H9 (cell line): ENCODE measurements around the gene IL1RL2. TPM values are rescaled to one million over a fixed set of nuclear protein-coding genes. Genes with fewer than 3 reads are reported as not detected.

Experiments used
- DNase-seq: peaks from one replicate; pipeline ENCODE4 v3.0.0-alpha.2; 2017
- H2AFZ ChIP-seq: one replicate; pipeline ENCODE4 v1.6.1; 2013; ENCODE audit warnings: mild to moderate bottlenecking, low read length, control low read depth, moderate library complexity
- H2AK5ac ChIP-seq: 2 replicates; pipeline ENCODE4 v1.6.1; 2013; ENCODE audit warnings: low read length, control low read depth, mixed read lengths; ENCODE audit not compliant: insufficient read length
- H2BK120ac ChIP-seq: one replicate; pipeline ENCODE4 v1.6.1; 2013; ENCODE audit warnings: low read depth, mild to moderate bottlenecking, low read length, control low read depth, inconsistent platforms; ENCODE audit not compliant: poor library complexity, severe bottlenecking
- H2BK12ac ChIP-seq: 2 replicates; pipeline ENCODE4 v1.6.1; 2013; ENCODE audit warnings: low read length, control low read depth, mixed read lengths, low read depth; ENCODE audit not compliant: insufficient read length
- H2BK15ac ChIP-seq: 2 replicates; pipeline ENCODE4 v1.6.1; 2013; ENCODE audit warnings: low read depth, low read length, control low read depth
- H2BK20ac ChIP-seq: one replicate; pipeline ENCODE4 v1.6.1; 2013; ENCODE audit warnings: low read depth, mild to moderate bottlenecking, low read length, control low read depth, inconsistent platforms; ENCODE audit not compliant: poor library complexity, severe bottlenecking
- H2BK5ac ChIP-seq: 2 replicates; pipeline ENCODE4 v1.6.1; 2013; ENCODE audit warnings: low read length, control low read depth, mixed read lengths; ENCODE audit not compliant: insufficient read length
- H3K14ac ChIP-seq: 2 replicates; pipeline ENCODE4 v1.6.1; 2013; ENCODE audit warnings: low read length, control low read depth; ENCODE audit not compliant: insufficient read depth
- H3K18ac ChIP-seq: 2 replicates; pipeline ENCODE4 v1.6.1; 2013; ENCODE audit warnings: low read depth, mild to moderate bottlenecking, mixed read lengths, low read length, control low read depth; ENCODE audit not compliant: insufficient read length
- H3K23ac ChIP-seq: 2 replicates; pipeline ENCODE4 v1.6.1; 2013; ENCODE audit warnings: low read length, control low read depth, mixed read lengths, low read depth; ENCODE audit not compliant: insufficient read length
- H3K23me2 ChIP-seq: 2 replicates; pipeline ENCODE4 v1.6.1; 2013; ENCODE audit warnings: low read depth, mild to moderate bottlenecking, mixed read lengths, low read length, control low read depth; ENCODE audit not compliant: insufficient read length, poor library complexity, severe bottlenecking
- H3K27ac ChIP-seq: 2 replicates; pipeline ENCODE4 v1.5.1; 2013; ENCODE audit warnings: low read length, control low read depth, mixed read lengths, low read depth; ENCODE audit not compliant: insufficient read length
- H3K27me3 ChIP-seq: 2 replicates; pipeline ENCODE4 v1.6.1; 2013; ENCODE audit warnings: low read length, control low read depth, inconsistent platforms; ENCODE audit not compliant: insufficient read depth
- H3K4ac ChIP-seq: 2 replicates; pipeline ENCODE4 v1.6.1; 2013; ENCODE audit warnings: low read depth, mild to moderate bottlenecking, control low read depth, inconsistent platforms, low read length, moderate library complexity
- H3K4me1 ChIP-seq: 2 replicates; pipeline ENCODE4 v1.6.1; 2013; ENCODE audit warnings: low read length, control low read depth, inconsistent platforms; ENCODE audit not compliant: insufficient read depth
- H3K4me2 ChIP-seq: 2 replicates; pipeline ENCODE4 v1.6.1; 2013; ENCODE audit warnings: low read length, control low read depth, mixed read lengths; ENCODE audit not compliant: insufficient read length, insufficient read depth
- H3K56ac ChIP-seq: 2 replicates; pipeline ENCODE4 v1.6.1; 2013; ENCODE audit warnings: low read depth, mild to moderate bottlenecking, mixed read lengths, low read length, control low read depth; ENCODE audit not compliant: insufficient read length
- H3K79me1 ChIP-seq: 2 replicates; pipeline ENCODE4 v1.6.1; 2013; ENCODE audit warnings: low read depth, mild to moderate bottlenecking, moderate library complexity, low read length, control low read depth, inconsistent platforms; ENCODE audit not compliant: insufficient read depth, poor library complexity, severe bottlenecking
- H3K79me2 ChIP-seq: 2 replicates; pipeline ENCODE4 v1.6.1; 2013; ENCODE audit warnings: low read length, control low read depth, inconsistent platforms; ENCODE audit not compliant: insufficient read depth
- H3K9ac ChIP-seq: 2 replicates; pipeline ENCODE4 v1.6.1; 2013; ENCODE audit warnings: low read length, control low read depth, mixed read lengths; ENCODE audit not compliant: insufficient read length; ENCODE audit errors: extremely low read depth
- H3K9me3 ChIP-seq: one replicate; pipeline ENCODE4 v1.6.1; 2013; ENCODE audit warnings: low read depth, low read length, inconsistent platforms; ENCODE audit not compliant: control insufficient read depth
- H3T11ph ChIP-seq: one replicate; pipeline ENCODE4 v1.6.1; 2013; ENCODE audit warnings: mild to moderate bottlenecking, low read length, control low read depth, inconsistent platforms
- H4K20me1 ChIP-seq: one replicate; pipeline ENCODE4 v1.6.1; 2013; ENCODE audit not compliant: control insufficient read depth, insufficient read length, insufficient read depth
- H4K5ac ChIP-seq: 2 replicates; pipeline ENCODE4 v1.6.1; 2013; ENCODE audit warnings: low read depth, mild to moderate bottlenecking, mixed read lengths, low read length, control low read depth; ENCODE audit not compliant: insufficient read length
- H4K8ac ChIP-seq: replicated peaks from 2 replicates; pipeline ENCODE4 v1.6.1; 2013; ENCODE audit warnings: low read length, control low read depth, mixed read lengths, low read depth; ENCODE audit not compliant: insufficient read length
- H4K91ac ChIP-seq: 2 replicates; pipeline ENCODE4 v1.6.1; 2013; ENCODE audit warnings: low read depth, mild to moderate bottlenecking, moderate library complexity, mixed read lengths, low read length, control low read depth; ENCODE audit not compliant: insufficient read length
- H3K27ac Mint-ChIP-seq, 3 experiments: 2 replicates in 2 of 3; 3 replicates in 1 of 3; pipeline ENCODE4 v1.8.0; 2020 to 2021; ENCODE audit warnings: mixed read lengths in 3 of 3, mild to moderate bottlenecking in 1 of 3, moderate library complexity in 1 of 3
- H3K27me3 Mint-ChIP-seq: 2 replicates; pipeline ENCODE4 v1.8.0; 2021; ENCODE audit warnings: low read depth, mild to moderate bottlenecking, moderate library complexity, mixed read lengths
- H3K36me3 Mint-ChIP-seq, 3 experiments: 2 replicates in 2 of 3; 3 replicates in 1 of 3; pipeline ENCODE4 v1.8.0; 2020 to 2021; ENCODE audit warnings: low read depth in 3 of 3, mixed read lengths in 3 of 3; ENCODE audit not compliant: insufficient read depth in 1 of 3
- H3K4me1 Mint-ChIP-seq, 2 experiments: 2 replicates each; pipeline ENCODE4 v1.8.0; 2020; ENCODE audit warnings: mixed read lengths in 2 of 2
- H3K4me3 Mint-ChIP-seq, 2 experiments: 2 replicates in 1 of 2; 3 replicates in 1 of 2; pipeline ENCODE4 v1.8.0; 2020 to 2021; ENCODE audit warnings: mild to moderate bottlenecking in 2 of 2, mixed read lengths in 2 of 2, moderate library complexity in 1 of 2
- H3K9me3 Mint-ChIP-seq, 2 experiments: 2 replicates in 1 of 2; 3 replicates in 1 of 2; pipeline ENCODE4 v1.8.0; 2020; ENCODE audit warnings: mild to moderate bottlenecking in 2 of 2, mixed read lengths in 2 of 2, moderate library complexity in 1 of 2
- CTCF ChIP-seq: fragments of 200-600 bp; sonication (generic); conservative IDR thresholded peaks from 3 replicates; pipeline ENCODE4 v1.8.0; 2021; ENCODE audit warnings: antibody characterized with exemption, mild to moderate bottlenecking
- WGBS: extraction: QIAGEN DNeasy Blood & Tissue Kit; methylation state at CpG from one replicate; pipeline ENCODE4 v1.1.7; 2013; ENCODE audit warnings: missing lambda C conversion rate, low lambda C conversion rate, mixed read lengths; ENCODE audit not compliant: insufficient read length; ENCODE audit errors: extremely low coverage; 5-methylcytosine and 5-hydroxymethylcytosine counted together
- total RNA-seq: library from RNA; stranded (reverse); gene quantifications from 2 replicates; pipeline ENCODE4 v1.2.1, GENCODE V29; 2021

The IL1RL2 gene
- total RNA-seq, 1 experiment from 2014 or later: not detected

GRCh38 chr2:102191501-102191900 lies 4.7 kb downstream of the IL1RL2 start:
- Histone ChIP-seq H3K4me1 (no peaks in the 10 kb centered on the region), H4K5ac (no peak overlapping the region), H3K23ac (no peak overlapping the region), H3K27me3 (peaks cover 3% of the 10 kb centered on the region; the same call in 1 of the 2 replicates), H2BK15ac (no peak overlapping the region), H2BK5ac (no peak overlapping the region), H3K56ac (no peak overlapping the region), H3K18ac (no peak overlapping the region), H3K4ac (no peak overlapping the region), H2AFZ (no peak overlapping the region), H3K4me2 (no peak overlapping the region), H4K20me1 (no peaks in the 10 kb centered on the region), H3K23me2 (no peaks in the 10 kb centered on the region), H3K9ac (no peak overlapping the region), H3K9me3 (no peaks in the 10 kb centered on the region), H2BK20ac (no peak overlapping the region), H3K79me1 (no peaks in the 10 kb centered on the region), H2AK5ac (no peak overlapping the region), H3K79me2 (no peaks in the 10 kb centered on the region), H3K27ac (no peak overlapping the region), H3K14ac (no peak overlapping the region), H4K91ac (no peak overlapping the region), H2BK12ac (no peak overlapping the region), H2BK120ac (no peak overlapping the region), H3T11ph (no peak overlapping the region), H4K8ac (no peak overlapping the region)
- TF ChIP-seq CTCF: no peak
- peaks cover 0 to 2% of the 10 kb centered on the region in 2 experiments; a peak in 1 of 5 replicates for H3K9me3 Mint-ChIP-seq
- WGBS: no CpG with 5 or more reads among the region's 1 CpG
- peaks cover 30% of the 10 kb centered on the region for H3K27me3 Mint-ChIP-seq
- peaks cover 0 to 4% of the 10 kb centered on the region in 2 experiments; a peak in 1 of 4 replicates for H3K4me1 Mint-ChIP-seq
- H3K27ac Mint-ChIP-seq: no peak overlapping the region
- H3K4me3 Mint-ChIP-seq: no peak overlapping the region
- DNase-seq: no peak
- no peaks in the 10 kb centered on the region for H3K36me3 Mint-ChIP-seq
